Fibroblast of lung (primary cell): ENCODE results near the gene ARHGAP12. TPM values are rescaled to one million over a fixed set of nuclear protein-coding genes. Genes with fewer than 3 reads are reported as not detected.

Source experiments
- DNase-seq, 2 donors: peaks; one replicate each; pipeline versions ENCODE4 v3.0.0 to v3.0.0-alpha.2; 2010; ENCODE audit warnings: low read depth in 2 of 2
- H2AFZ ChIP-seq: 2 replicates; pipeline ENCODE4 v1.5.1; 2012; ENCODE audit warnings: low read length, control low read depth, inconsistent platforms
- H3K27ac ChIP-seq: 2 replicates; pipeline ENCODE4 v1.5.1; 2011; ENCODE audit warnings: low read length, control low read depth; ENCODE audit not compliant: insufficient read depth
- H3K27me3 ChIP-seq: 2 replicates; pipeline ENCODE4 v1.5.1; 2011; ENCODE audit warnings: mild to moderate bottlenecking, low read length; ENCODE audit not compliant: control insufficient read depth, insufficient read depth
- H3K36me3 ChIP-seq: 2 replicates; pipeline ENCODE4 v1.5.1; 2011; ENCODE audit warnings: low read length; ENCODE audit not compliant: control insufficient read depth, insufficient read depth
- H3K4me1 ChIP-seq: 2 replicates; pipeline ENCODE4 v1.5.1; 2011; ENCODE audit warnings: low read length; ENCODE audit not compliant: control insufficient read depth, insufficient read depth; ENCODE audit errors: extremely low read depth
- H3K4me2 ChIP-seq: 2 replicates; pipeline ENCODE4 v1.5.1; 2011; ENCODE audit warnings: low read length, control low read depth; ENCODE audit not compliant: insufficient read depth; ENCODE audit errors: extremely low read depth
- H3K4me3 ChIP-seq, 4 experiments: fragments of 200-600 bp in 1 of 4; sonication (generic) in 1 of 4; replicated peaks in 1 of 4; 2 replicates each; pipeline ENCODE4 v1.5.1; 2011 to 2016; ENCODE audit warnings: low read length in 4 of 4, low read depth in 3 of 4, mild to moderate bottlenecking in 3 of 4, control low read depth in 2 of 4, inconsistent platforms in 1 of 4, mixed read lengths in 1 of 4; ENCODE audit not compliant: insufficient read depth in 1 of 4; ENCODE audit errors: control extremely low read depth in 1 of 4
- H3K79me2 ChIP-seq: 2 replicates; pipeline ENCODE4 v1.5.1; 2012; ENCODE audit warnings: mild to moderate bottlenecking, low read length, inconsistent platforms; ENCODE audit not compliant: control insufficient read depth, insufficient read depth
- H3K9ac ChIP-seq: 2 replicates; pipeline ENCODE4 v1.5.1; 2011; ENCODE audit warnings: mild to moderate bottlenecking, low read length, control low read depth; ENCODE audit not compliant: insufficient read depth
- H3K9me3 ChIP-seq: 2 replicates; pipeline ENCODE4 v1.5.1; 2012; ENCODE audit warnings: low read depth, low read length; ENCODE audit not compliant: control insufficient read depth, insufficient read depth
- H4K20me1 ChIP-seq: 2 replicates; pipeline ENCODE4 v1.5.1; 2011; ENCODE audit warnings: low read length; ENCODE audit not compliant: control insufficient read depth, insufficient read depth; ENCODE audit errors: extremely low read depth
- CTCF ChIP-seq, 2 donors: IDR thresholded peaks in 1 of 2; conservative IDR thresholded peaks in 1 of 2; 1 replicate in 1 of 2; 2 replicates in 1 of 2; pipeline ENCODE4 v1.5.1; 2011 to 2012; ENCODE audit warnings: low read length in 2 of 2, control low read depth in 1 of 2, inconsistent platforms in 1 of 2, low read depth in 1 of 2, mild to moderate bottlenecking in 1 of 2
- EZH2 ChIP-seq: IDR thresholded peaks from 2 replicates; pipeline ENCODE4 v1.5.1; 2012; ENCODE audit warnings: low read length, control low read depth, mild to moderate bottlenecking; ENCODE audit errors: missing control alignments
- polyA plus RNA-seq, 2 donors: library from polyadenylated mRNA; depleted of rRNA in 1 of 2; stranded (reverse) in 1 of 2; unstranded in 1 of 2; fragments of >200 nt; gene quantifications; 2 replicates each; pipeline ENCODE4 v1.2.1, GENCODE V29; 2011 to 2012; ENCODE audit warnings: missing spikeins in 1 of 2
- total RNA-seq: library from RNA; depleted of rRNA; stranded (reverse); fragments of >200 nt; gene quantifications from 2 replicates; pipeline ENCODE4 v1.2.1, GENCODE V29; 2014

ARHGAP12 gene
- total and polyA plus RNA-seq, 2 donors (not counting 1 experiment from before 2014, with no cell fraction given), result 24.0 to 63.1 TPM

GRCh38 chr10:31930856-31931255, 2.2 kb upstream of the ARHGAP12 start:
- H3K79me2 ChIP-seq, result peaks cover 25% of the 10 kb centered on the region
- H3K27ac ChIP-seq, result no peak overlapping the region
- no peaks in the 10 kb centered on the region for H3K36me3 ChIP-seq
- H2AFZ ChIP-seq, result no peak overlapping the region
- H3K9ac ChIP-seq, result no peak overlapping the region
- no peak for DNase-seq
- no peaks in the 10 kb centered on the region for H3K9me3 ChIP-seq
- H3K27me3 ChIP-seq, result no peaks in the 10 kb centered on the region
- no peaks in the 10 kb centered on the region for H4K20me1 ChIP-seq
- H3K4me2 ChIP-seq, result peak overlapping the region; percentile 93
- peaks cover 5% of the 10 kb centered on the region for H3K4me1 ChIP-seq
- TF ChIP-seq CTCF (conservative IDR thresholded peaks at IDR 0.05 in 1 of 2, IDR thresholded peaks at IDR 0.05 in 1 of 2; ENCODE audit: low read depth in 1 of 2, low read length in 2 of 2) (no peak), EZH2 (no peak)
- peak overlapping the region in 3 of 4 experiments; percentile 60 to 86 (median 73) for H3K4me3 ChIP-seq

GRCh38 chr10:31930023-31930751, 1.6 kb upstream of the ARHGAP12 start:
- Histone ChIP-seq H2AFZ (peak overlapping the region; percentile 57), H3K36me3 (no peaks in the 10 kb centered on the region), H3K27ac (peak overlapping the region; percentile 97), H3K4me3 (peak overlapping the region; percentile 60 to 86 (median 78)), H3K4me1 (peaks cover 5% of the 10 kb centered on the region), H3K27me3 (no peaks in the 10 kb centered on the region), H3K9ac (no peak overlapping the region), H3K4me2 (peak overlapping the region; percentile 93), H4K20me1 (no peaks in the 10 kb centered on the region), H3K9me3 (no peaks in the 10 kb centered on the region), H3K79me2 (peaks cover 32% of the 10 kb centered on the region)
- TF ChIP-seq CTCF (conservative IDR thresholded peaks at IDR 0.05 in 1 of 2, IDR thresholded peaks at IDR 0.05 in 1 of 2; ENCODE audit: low read depth in 1 of 2, low read length in 2 of 2), result no peak
- no peak for TF ChIP-seq EZH2
- DNase-seq, result peak in 1 of 2 donors; percentile 41

- peak overlapping the region; percentile 94 for H3K9ac ChIP-seq
- peaks cover 5% of the 10 kb centered on the region for H3K4me1 ChIP-seq
- no peaks in the 10 kb centered on the region for H3K36me3 ChIP-seq
- H3K4me2 ChIP-seq, result peak overlapping the region; percentile 93
- no peaks in the 10 kb centered on the region for H4K20me1 ChIP-seq
- peaks cover 39% of the 10 kb centered on the region for H3K79me2 ChIP-seq
- no peaks in the 10 kb centered on the region for H3K27me3 ChIP-seq
- peak; percentile 28 to 41 for DNase-seq
- no peaks in the 10 kb centered on the region for H3K9me3 ChIP-seq
- peak overlapping the region; percentile 60 to 86 (median 78) for H3K4me3 ChIP-seq
- TF ChIP-seq EZH2, result no peak
- no peak for TF ChIP-seq CTCF (conservative IDR thresholded peaks at IDR 0.05 in 1 of 2, IDR thresholded peaks at IDR 0.05 in 1 of 2; ENCODE audit: low read depth in 1 of 2, low read length in 2 of 2)
- H3K27ac ChIP-seq, result peak overlapping the region; percentile 97
- peak overlapping the region; percentile 0 for H2AFZ ChIP-seq
Observed at GRCh38 chr10:31929261-31930022, 811 bp upstream of the ARHGAP12 start.
